Measurements from ENCODE around the gene MCCC1. TPM values are rescaled to one million over a fixed set of nuclear protein-coding genes. Genes with fewer than 3 reads are reported as not detected.
"Not testable (repeated sequence)": the region's sequence is repeated elsewhere in the genome, so short reads cannot be mapped to it uniquely, and the experiment has no call there.

Gene MCCC1
- total RNA-seq, 2 donors from 2014 or later, result 34.7 to 34.8 TPM

DNA sequence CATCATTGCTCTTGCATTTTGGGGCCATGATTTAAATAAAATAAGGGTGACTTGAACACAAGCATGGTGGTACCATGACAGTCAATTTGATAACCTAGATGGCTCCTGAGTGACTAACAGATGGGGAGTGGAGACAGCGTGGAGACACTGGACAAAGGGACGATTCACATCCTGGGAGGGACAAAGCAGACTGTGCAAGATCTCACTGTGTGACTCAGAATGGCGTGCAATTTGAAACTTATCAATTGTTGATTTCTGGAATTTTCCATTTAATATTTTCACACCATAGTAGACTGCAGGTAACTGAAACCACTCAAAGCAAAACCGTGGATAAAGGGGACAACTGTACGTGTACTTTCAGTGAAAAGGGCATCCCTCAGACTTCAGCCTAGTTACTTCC, 25.5 kb downstream of the MCCC1 start:
- Histone ChIP-seq H3K27me3 (ENCODE audit: control insufficient read depth, insufficient read depth, low read length, poor library complexity, severe bottlenecking) (no peaks in the 10 kb centered on the region), H3K27ac (ENCODE audit: low read depth, low read length) (no peak overlapping the region), H3K36me3 (ENCODE audit: control insufficient read depth, insufficient read depth, low read length) (peaks cover 50% of the 10 kb centered on the region), H3K4me3 (ENCODE audit: low read length) (no peak overlapping the region), H3K9me3 (ENCODE audit: control insufficient read depth, low read length) (peaks cover 42% of the 10 kb centered on the region), H3K9ac (ENCODE audit: extremely low read depth, low read length, poor library complexity, severe bottlenecking) (no peak overlapping the region), H3K4me1 (ENCODE audit: control insufficient read depth, insufficient read depth, low read length) (no peaks in the 10 kb centered on the region)
- no peaks in the 10 kb centered on the region for H3K27me3 Mint-ChIP-seq (ENCODE audit: insufficient read depth)
- WGBS, 2 experiments (ENCODE audit: insufficient coverage in 1 of 2, insufficient read length in 1 of 2), result 96 to 98% methylated on average over 5 of the region's 5 CpGs
- no peak overlapping the region for H3K27ac Mint-ChIP-seq
- peaks cover 42% of the 10 kb centered on the region for H3K9me3 Mint-ChIP-seq
- H3K4me1 Mint-ChIP-seq, result no peaks in the 10 kb centered on the region
- no peak for DNase-seq
- no peak overlapping the region for H3K4me3 Mint-ChIP-seq
- peaks cover 75% of the 10 kb centered on the region for H3K36me3 Mint-ChIP-seq (ENCODE audit: low read depth)
- TF ChIP-seq, protein P1, sequence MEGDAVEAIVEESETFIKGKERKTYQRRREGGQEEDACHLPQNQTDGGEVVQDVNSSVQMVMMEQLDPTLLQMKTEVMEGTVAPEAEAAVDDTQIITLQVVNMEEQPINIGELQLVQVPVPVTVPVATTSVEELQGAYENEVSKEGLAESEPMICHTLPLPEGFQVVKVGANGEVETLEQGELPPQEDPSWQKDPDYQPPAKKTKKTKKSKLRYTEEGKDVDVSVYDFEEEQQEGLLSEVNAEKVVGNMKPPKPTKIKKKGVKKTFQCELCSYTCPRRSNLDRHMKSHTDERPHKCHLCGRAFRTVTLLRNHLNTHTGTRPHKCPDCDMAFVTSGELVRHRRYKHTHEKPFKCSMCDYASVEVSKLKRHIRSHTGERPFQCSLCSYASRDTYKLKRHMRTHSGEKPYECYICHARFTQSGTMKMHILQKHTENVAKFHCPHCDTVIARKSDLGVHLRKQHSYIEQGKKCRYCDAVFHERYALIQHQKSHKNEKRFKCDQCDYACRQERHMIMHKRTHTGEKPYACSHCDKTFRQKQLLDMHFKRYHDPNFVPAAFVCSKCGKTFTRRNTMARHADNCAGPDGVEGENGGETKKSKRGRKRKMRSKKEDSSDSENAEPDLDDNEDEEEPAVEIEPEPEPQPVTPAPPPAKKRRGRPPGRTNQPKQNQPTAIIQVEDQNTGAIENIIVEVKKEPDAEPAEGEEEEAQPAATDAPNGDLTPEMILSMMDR (conservative IDR thresholded peaks at IDR 0.05), result no peak

GRCh38 chr3:183070892-183071291, 28.4 kb downstream of the MCCC1 start:
- 97 to 100% methylated on average over 5 to 6 of the region's 6 CpGs for WGBS, 2 experiments (ENCODE audit: insufficient coverage in 1 of 2, insufficient read length in 1 of 2)
- Histone ChIP-seq H3K27ac (ENCODE audit: low read depth, low read length) (no peak overlapping the region), H3K27me3 (ENCODE audit: control insufficient read depth, insufficient read depth, low read length, poor library complexity, severe bottlenecking) (no peaks in the 10 kb centered on the region), H3K4me1 (ENCODE audit: control insufficient read depth, insufficient read depth, low read length) (no peaks in the 10 kb centered on the region), H3K4me3 (ENCODE audit: low read length) (no peak overlapping the region), H3K36me3 (ENCODE audit: control insufficient read depth, insufficient read depth, low read length) (peaks cover 44% of the 10 kb centered on the region), H3K9ac (ENCODE audit: extremely low read depth, low read length, poor library complexity, severe bottlenecking) (no peak overlapping the region), H3K9me3 (ENCODE audit: control insufficient read depth, low read length) (peaks cover 29% of the 10 kb centered on the region)
- Mint-ChIP-seq H3K36me3 (ENCODE audit: low read depth) (peaks cover 66% of the 10 kb centered on the region), H3K4me1 (no peaks in the 10 kb centered on the region), H3K9me3 (peaks cover 14% of the 10 kb centered on the region), H3K4me3 (no peak overlapping the region), H3K27me3 (ENCODE audit: insufficient read depth) (no peaks in the 10 kb centered on the region), H3K27ac (no peak overlapping the region)
- no peak for DNase-seq
- TF ChIP-seq, protein P1 (conservative IDR thresholded peaks at IDR 0.05), result no peak

DNA sequence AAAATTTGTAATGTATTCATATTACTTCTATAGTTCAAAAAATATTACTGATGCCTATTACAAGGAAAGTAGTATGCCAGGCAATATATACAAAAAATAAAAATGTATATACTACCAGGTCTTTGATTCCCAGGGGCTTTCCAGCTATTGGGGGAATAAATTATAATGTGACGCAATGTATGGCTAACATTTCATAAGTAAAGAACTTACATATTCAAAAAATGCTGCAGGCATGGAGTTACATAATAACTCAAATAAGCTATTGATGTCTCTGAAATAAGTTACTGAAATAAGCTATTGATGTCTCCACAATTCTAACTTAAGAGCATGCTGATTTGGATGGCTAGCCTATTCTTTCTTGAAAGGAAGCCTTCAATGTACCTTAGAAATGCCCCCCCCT, 30.2 kb downstream of the MCCC1 start:
- H3K27ac Mint-ChIP-seq, result no peak overlapping the region
- peaks cover 63% of the 10 kb centered on the region for H3K36me3 Mint-ChIP-seq (ENCODE audit: low read depth)
- Histone ChIP-seq H3K27me3 (ENCODE audit: control insufficient read depth, insufficient read depth, low read length, poor library complexity, severe bottlenecking) (no peaks in the 10 kb centered on the region), H3K4me1 (ENCODE audit: control insufficient read depth, insufficient read depth, low read length) (no peaks in the 10 kb centered on the region), H3K4me3 (ENCODE audit: low read length) (no peak overlapping the region), H3K27ac (ENCODE audit: low read depth, low read length) (no peak overlapping the region), H3K36me3 (ENCODE audit: control insufficient read depth, insufficient read depth, low read length) (peaks cover 50% of the 10 kb centered on the region), H3K9ac (ENCODE audit: extremely low read depth, low read length, poor library complexity, severe bottlenecking) (no peak overlapping the region), H3K9me3 (ENCODE audit: control insufficient read depth, low read length) (peaks cover 16% of the 10 kb centered on the region)
- WGBS, 2 experiments (ENCODE audit: insufficient coverage in 1 of 2, insufficient read length in 1 of 2), result no CpG with 5 or more reads among the region's 1 CpG
- no peak overlapping the region for H3K4me3 Mint-ChIP-seq
- H3K27me3 Mint-ChIP-seq (ENCODE audit: insufficient read depth), result no peaks in the 10 kb centered on the region
- DNase-seq, result no peak
- TF ChIP-seq, protein P1 (conservative IDR thresholded peaks at IDR 0.05), result no peak
- no peaks in the 10 kb centered on the region for H3K4me1 Mint-ChIP-seq
- no peaks in the 10 kb centered on the region for H3K9me3 Mint-ChIP-seq

DNA sequence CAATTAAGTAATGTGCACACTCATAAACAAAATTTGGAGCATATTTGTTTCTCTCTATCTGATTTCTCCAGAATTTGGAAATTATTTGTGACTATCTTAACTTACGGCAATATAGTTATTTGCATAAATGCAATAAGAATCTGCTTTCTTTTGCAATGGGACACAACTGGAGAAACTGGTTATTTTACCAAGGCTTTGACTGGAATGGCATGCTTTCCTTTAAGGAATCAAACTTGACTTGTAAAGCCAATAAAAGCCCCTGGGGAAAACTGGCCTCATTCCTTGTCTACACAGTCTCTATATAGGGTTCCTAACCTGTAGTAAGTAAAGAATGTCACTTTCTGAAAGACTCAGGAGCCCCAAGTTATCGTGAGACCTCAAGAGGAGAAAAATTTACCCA, 32.4 kb downstream of the MCCC1 start:
- WGBS, 2 experiments (ENCODE audit: insufficient coverage in 1 of 2, insufficient read length in 1 of 2), result 91 to 100% methylated on average over 1 to 2 of the region's 2 CpGs
- H3K4me3 ChIP-seq (ENCODE audit: low read length); H3K4me1 Mint-ChIP-seq; H3K27ac ChIP-seq (ENCODE audit: low read depth, low read length); H3K4me3 Mint-ChIP-seq; H3K9ac ChIP-seq (ENCODE audit: extremely low read depth, low read length, poor library complexity, severe bottlenecking); H3K27me3 ChIP-seq (ENCODE audit: control insufficient read depth, insufficient read depth, low read length, poor library complexity, severe bottlenecking); H3K9me3 Mint-ChIP-seq; H3K4me1 ChIP-seq (ENCODE audit: control insufficient read depth, insufficient read depth, low read length); H3K27ac Mint-ChIP-seq; H3K27me3 Mint-ChIP-seq (ENCODE audit: insufficient read depth); DNase-seq: not testable (repeated sequence)
- H3K9me3 ChIP-seq (ENCODE audit: control insufficient read depth, low read length), result peaks cover 16% of the 10 kb centered on the region
- H3K36me3 ChIP-seq (ENCODE audit: control insufficient read depth, insufficient read depth, low read length), result peaks cover 50% of the 10 kb centered on the region
- peaks cover 73% of the 10 kb centered on the region for H3K36me3 Mint-ChIP-seq (ENCODE audit: low read depth)

Data from endodermal cell (in vitro differentiated cells).